Measurements from ENCODE around the gene TMEM30B.
"Not testable (repeated sequence)": the region's sequence is repeated elsewhere in the genome, so short reads cannot be mapped to it uniquely, and the experiment has no call there.

The TMEM30B gene

DNA sequence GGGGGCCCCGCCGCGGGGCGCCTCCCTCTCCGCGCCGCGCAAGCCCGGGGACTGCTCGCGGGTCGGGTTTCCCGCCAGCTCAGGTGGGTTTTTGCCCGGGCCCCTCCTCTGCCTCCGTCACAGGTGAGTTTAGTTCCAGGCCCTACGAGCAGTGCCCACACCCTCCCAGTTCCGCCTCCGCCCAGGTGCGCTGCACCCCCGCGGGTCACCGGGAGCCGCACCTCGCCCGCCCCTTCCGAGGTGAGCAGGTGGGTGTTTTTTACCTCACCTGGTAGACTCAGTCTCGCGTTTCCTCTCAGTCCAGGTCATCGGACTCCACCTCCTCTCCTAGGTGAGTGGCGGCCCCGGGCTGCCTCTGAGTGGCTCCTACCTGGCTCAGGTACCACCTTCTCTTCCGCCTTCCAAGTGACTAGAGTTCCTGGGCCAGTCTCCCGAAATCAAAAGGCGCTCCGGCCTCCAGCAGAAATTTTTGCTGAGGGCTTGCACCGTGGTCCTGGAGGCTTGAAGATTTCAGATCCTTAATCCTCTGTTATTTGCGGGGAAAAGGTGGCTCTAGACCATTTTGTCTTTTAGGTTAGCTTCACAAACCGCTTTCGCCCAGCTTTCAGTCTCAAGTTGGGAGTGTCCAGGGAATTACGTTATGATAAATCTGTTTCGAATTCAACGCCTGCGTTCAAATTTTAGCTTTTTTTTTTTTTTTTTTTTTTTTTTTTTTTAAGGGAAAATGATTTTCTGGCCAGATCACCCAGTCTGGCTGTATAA lies at the start of gene TMEM30B:
TMEM30B (minus strand) TSS at position 153 of the 762 bp plus-strand sequence. CDS start 191 bp downstream, outside the sequence.
- DNase-seq: no peak

DNA sequence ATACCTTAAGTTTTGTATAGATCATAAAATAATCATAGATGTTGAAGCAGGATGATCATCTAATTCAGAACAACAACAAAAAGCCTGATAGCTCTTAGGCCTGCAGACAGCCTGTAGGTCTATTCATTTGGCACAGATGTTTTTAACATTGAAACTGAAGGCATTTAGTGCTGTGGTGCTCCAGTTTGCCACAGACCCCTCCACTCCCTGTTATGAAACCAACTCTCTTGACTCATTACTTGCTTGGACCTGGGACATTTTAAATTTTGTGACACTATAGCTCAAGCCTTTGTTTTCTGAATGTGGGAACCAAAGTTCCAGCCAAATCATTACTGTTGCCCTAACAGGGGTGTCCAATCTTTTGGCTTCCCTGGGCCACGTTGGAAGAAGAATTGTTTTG lies 49.4 kb upstream of the TMEM30B start:
- DNase-seq: no peak

GRCh38 chr14:61329478-61330051 lies 48.4 kb upstream of the TMEM30B start:
- DNase-seq: no peak

GRCh38 chr14:61328626-61329262 lies 47.6 kb upstream of the TMEM30B start:
- no peak for DNase-seq

DNA sequence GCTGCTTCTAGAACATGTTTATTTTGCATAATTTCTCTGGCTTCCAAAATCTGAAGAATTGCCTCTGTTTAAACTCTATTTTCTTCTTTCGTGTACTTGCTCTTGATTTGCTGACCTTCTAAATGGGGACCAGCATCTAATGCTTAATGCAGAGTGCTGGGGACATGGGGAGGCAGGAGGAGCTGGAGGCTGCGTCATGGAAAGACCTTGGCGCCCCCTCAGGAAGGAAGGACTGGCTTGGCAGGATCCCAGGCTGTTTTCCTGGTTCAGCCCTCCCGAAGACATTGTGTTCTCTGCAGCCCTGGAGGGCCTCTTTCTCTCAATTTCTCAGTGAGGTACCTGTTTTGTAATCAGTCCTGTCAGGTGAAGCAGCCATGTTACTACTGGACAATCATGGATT lies 45.7 kb upstream of the TMEM30B start:
- DNase-seq: no peak

DNA sequence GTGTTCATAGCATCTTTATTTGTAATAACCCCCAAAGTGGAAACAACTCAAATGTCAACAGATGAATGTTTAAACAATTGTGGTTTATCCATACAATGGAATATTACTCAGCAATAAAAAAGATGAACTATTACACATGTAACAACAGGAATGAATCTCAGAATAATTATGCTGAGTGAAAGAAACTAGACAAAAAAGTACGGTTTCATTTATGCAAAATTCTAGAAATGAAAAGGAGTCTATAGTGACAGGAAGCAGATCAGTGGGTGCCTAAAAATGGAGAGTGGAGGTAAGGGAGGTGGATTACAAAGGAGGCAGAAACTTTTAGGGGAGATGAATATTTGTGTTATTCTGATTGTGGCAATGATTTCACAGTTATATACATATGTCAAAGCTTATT lies 45.0 kb upstream of the TMEM30B start:
- DNase-seq: no peak

DNA sequence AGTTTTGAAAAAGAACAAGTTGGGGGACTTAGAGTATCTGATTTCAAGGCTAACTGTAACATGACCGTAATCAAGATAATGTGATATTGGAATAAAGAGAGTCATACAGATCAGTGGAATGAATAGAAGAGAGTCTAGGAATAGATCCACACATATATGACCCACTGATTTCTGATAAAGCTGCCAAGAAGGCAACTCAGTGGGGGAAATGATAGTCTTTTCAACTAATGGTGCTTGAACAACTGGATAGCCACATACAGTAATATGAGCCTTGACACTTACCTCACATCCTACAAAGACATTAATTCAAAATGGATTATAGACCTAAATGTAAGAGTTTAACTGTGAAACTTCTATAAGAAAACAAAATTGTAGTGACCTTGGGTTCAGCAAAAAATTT lies 44.0 kb upstream of the TMEM30B start:
- DNase-seq: no peak

DNA sequence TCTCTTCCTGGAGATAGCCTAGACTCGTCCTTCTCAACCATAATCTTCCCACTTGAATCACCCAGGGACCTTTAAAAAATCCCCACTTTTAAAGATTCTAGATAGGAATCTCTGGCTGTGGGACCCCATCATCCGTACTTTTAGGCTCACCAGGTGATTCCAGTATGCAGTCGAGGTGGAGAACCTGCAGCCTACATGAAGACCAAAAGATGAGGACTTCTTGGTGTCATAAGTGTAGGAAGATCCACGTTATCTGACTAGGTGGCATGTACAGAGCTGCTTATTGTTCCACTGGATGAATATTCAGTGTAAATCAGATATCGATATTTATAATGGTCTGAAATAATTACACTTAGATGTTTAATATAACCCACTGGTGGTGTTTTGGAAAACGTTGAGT lies 42.8 kb upstream of the TMEM30B start:
- DNase-seq: no peak

GRCh38 chr14:61322799-61323290 lies 41.7 kb upstream of the TMEM30B start:
- no peak for DNase-seq

DNA sequence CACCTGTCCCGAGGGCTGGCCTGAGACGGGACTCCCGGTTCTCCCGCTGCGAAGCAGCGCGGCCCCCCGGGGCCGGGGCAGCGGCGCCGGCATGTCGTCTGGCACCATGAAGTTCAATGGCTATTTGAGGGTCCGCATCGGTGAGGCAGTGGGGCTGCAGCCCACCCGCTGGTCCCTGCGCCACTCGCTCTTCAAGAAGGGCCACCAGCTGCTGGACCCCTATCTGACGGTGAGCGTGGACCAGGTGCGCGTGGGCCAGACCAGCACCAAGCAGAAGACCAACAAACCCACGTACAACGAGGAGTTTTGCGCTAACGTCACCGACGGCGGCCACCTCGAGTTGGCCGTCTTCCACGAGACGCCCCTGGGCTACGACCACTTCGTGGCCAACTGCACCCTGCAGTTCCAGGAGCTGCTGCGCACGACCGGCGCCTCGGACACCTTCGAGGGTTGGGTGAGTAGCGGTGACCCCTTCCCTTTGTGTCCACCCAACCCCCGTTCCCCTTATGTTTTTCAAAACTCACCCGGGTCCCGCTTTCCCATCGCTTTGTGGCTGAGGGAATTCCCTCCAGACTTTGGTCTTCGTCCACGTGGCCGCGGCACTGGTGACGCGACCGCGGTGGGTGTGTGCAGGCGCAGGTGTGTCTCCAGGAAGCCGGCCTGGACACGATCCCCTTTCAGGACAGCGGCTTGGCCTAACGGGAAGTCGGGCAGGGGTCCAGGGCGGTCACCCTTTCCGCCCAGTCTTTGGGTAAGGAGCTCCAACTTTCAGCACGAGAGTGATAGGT lies 41.1 kb upstream of the TMEM30B start:
- DNase-seq: no peak

- no peak for DNase-seq
Observed at GRCh38 chr14:61321385-61322010, 40.4 kb upstream of the TMEM30B start, which contains the start of gene PRKCH. Gene PRKCH, plus strand, starts transcription at chr14:61321579. Its CDS starts 523 bp downstream, at chr14:61322102.

- no peak for DNase-seq
Observed at GRCh38 chr14:61320806-61321384, 39.8 kb upstream of the TMEM30B start.

- not testable (repeated sequence) for DNase-seq
Observed at GRCh38 chr14:61320170-61320569, 39.0 kb upstream of the TMEM30B start.

- no peak for DNase-seq
Observed at GRCh38 chr14:61319706-61320105, 38.6 kb upstream of the TMEM30B start.

DNA sequence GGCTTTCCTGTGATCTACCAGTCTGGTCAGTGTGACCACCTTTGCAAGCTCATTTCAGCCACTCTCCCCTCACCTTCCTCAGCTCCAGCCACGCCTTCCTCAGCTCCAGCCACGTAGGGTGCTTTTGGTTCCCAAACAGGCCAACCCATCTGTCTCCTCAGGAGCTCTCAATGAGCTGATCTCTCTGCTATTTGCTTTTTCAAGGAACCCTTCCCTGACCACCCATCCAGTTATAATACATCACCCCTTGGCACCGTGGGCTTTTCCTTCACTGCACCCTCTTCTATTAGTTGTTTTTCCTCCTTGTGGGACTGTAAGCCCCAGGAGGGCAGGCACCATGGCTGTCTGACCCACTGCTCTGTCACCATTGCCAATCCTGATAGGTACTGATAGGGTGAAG lies 37.9 kb upstream of the TMEM30B start:
- DNase-seq: no peak

DNA sequence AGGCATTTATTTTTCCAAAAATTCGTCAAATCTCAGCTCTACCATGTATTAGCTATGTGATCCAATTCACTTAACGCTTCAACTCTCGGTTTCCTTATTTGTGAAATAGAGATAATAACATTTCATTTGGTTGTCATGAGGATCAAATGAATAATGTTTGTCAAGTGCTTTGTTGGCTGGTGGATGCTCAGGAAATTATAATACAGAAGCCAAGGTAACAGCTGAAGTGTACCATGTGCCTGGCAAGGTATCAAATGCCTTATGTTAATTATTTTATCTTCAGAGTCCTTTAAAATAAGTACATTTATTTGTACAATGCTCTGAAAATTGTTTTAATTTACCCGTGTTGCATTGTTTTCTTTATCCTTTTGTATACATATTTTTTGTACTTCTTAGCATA lies 34.2 kb upstream of the TMEM30B start:
- DNase-seq: no peak

GRCh38 chr14:61308701-61309100 lies 27.6 kb upstream of the TMEM30B start:
- DNase-seq: not testable (repeated sequence)

GRCh38 chr14:61308198-61308597 lies 27.1 kb upstream of the TMEM30B start:
- no peak for DNase-seq

- no peak for DNase-seq
Observed at GRCh38 chr14:61304688-61305087, 23.6 kb upstream of the TMEM30B start.

GRCh38 chr14:61300754-61301153 lies 19.6 kb upstream of the TMEM30B start:
- no peak for DNase-seq

GRCh38 chr14:61300209-61300608 lies 19.1 kb upstream of the TMEM30B start:
- DNase-seq: no peak

DNA sequence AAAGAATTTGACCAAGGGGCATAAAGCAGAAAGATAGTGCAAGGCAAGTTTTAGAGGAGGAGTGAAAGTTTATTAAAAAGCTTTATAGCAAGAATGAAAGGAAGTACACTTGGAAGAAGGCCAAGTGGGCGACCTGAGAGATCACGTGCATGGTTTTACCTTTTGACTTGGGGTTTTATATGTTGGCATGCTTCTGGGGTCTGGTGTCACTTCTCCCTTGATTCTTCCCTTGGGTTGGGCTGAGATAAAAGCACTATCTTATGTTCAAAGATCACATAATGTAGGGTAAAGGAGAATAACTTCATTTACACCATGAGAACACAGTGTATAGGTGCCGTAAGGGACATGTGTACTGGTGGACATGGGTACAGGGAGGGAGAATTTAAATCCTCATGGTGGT lies 17.7 kb upstream of the TMEM30B start:
- no peak for DNase-seq

Measured in SHP77 treated with DMSO at 0.1 percent for 48 hours (cell line).